Measurements from ENCODE around the gene GTF3C5. TPM values are rescaled to one million over a fixed set of nuclear protein-coding genes. Genes with fewer than 3 reads are reported as not detected.
A peak's percentile ranks its signal among the peaks of the same experiment; 100 is the strongest.
"Not testable (repeated sequence)": the region's sequence is repeated elsewhere in the genome, so short reads cannot be mapped to it uniquely, and the experiment has no call there.

The GTF3C5 gene
- total and polyA plus RNA-seq, 2 donors from 2014 or later = 38.0 to 47.7 TPM

- H3K4me1 ChIP-seq (ENCODE audit: control insufficient read depth in 2 of 3, insufficient read depth in 2 of 3, low read depth in 1 of 3, low read length in 3 of 3) = no peaks in the 10 kb centered on the region
- FAIRE-seq = no peak
- intact Hi-C loops (cut with DNase I) = no loop called here
Observed at GRCh38 chr9:132989014-132989310, 41.8 kb upstream of the GTF3C5 start.

GRCh38 chr9:132989414-132989996 is 41.3 kb upstream of the GTF3C5 start:
- Histone ChIP-seq H3K9me3 (ENCODE audit: control insufficient read depth in 2 of 3, insufficient read depth in 1 of 3, low read length in 3 of 3) (no peaks in the 10 kb centered on the region), H3K36me3 (ENCODE audit: control insufficient read depth in 2 of 3, insufficient read depth in 3 of 3, low read length in 3 of 3) (no peaks in the 10 kb centered on the region), H3K27ac (ENCODE audit: low read depth in 2 of 2, low read length in 2 of 2) (no peak overlapping the region), H3K4me1 (ENCODE audit: control insufficient read depth in 2 of 3, insufficient read depth in 2 of 3, low read depth in 1 of 3, low read length in 3 of 3) (no peaks in the 10 kb centered on the region), H3K27me3 (ENCODE audit: control insufficient read depth, insufficient read depth, low read length) (no peaks in the 10 kb centered on the region), H3K9ac (ENCODE audit: low read length in 3 of 3) (no peak overlapping the region), H3K4me3 (ENCODE audit: low read length in 3 of 3) (no peak overlapping the region)
- FAIRE-seq (no peak), DNase-seq (peak in 1 of 5 donors; percentile 76)
- TF ChIP-seq CTCF (IDR thresholded peaks at IDR 0.05; ENCODE audit: borderline replicate concordance, extremely low read depth, insufficient read depth) = no peak
- intact Hi-C loops (cut with DNase I) = no loop called here

More at GRCh38 chr9:132989014-132989310, 41.8 kb upstream of the GTF3C5 start:
- H3K9me3 ChIP-seq (ENCODE audit: control insufficient read depth in 2 of 3, insufficient read depth in 1 of 3, low read length in 3 of 3) = no peaks in the 10 kb centered on the region
- peak in 1 of 5 donors; percentile 51 for DNase-seq
- no peak for TF ChIP-seq CTCF (IDR thresholded peaks at IDR 0.05; ENCODE audit: borderline replicate concordance, extremely low read depth, insufficient read depth)
- H3K36me3 ChIP-seq (ENCODE audit: control insufficient read depth in 2 of 3, insufficient read depth in 3 of 3, low read length in 3 of 3) = no peaks in the 10 kb centered on the region
- H3K9ac ChIP-seq (ENCODE audit: low read length in 3 of 3) = no peak overlapping the region
- no peak overlapping the region for H3K4me3 ChIP-seq (ENCODE audit: low read length in 3 of 3)
- no peaks in the 10 kb centered on the region for H3K27me3 ChIP-seq (ENCODE audit: control insufficient read depth, insufficient read depth, low read length)
- no peak overlapping the region for H3K27ac ChIP-seq (ENCODE audit: low read depth in 2 of 2, low read length in 2 of 2)

- intact Hi-C loops (cut with DNase I); H3K27ac ChIP-seq (ENCODE audit: low read depth in 2 of 2, low read length in 2 of 2); H3K27me3 ChIP-seq (ENCODE audit: control insufficient read depth, insufficient read depth, low read length); H3K36me3 ChIP-seq (ENCODE audit: control insufficient read depth in 2 of 3, insufficient read depth in 3 of 3, low read length in 3 of 3); H3K4me1 ChIP-seq (ENCODE audit: control insufficient read depth in 2 of 3, insufficient read depth in 2 of 3, low read depth in 1 of 3, low read length in 3 of 3); FAIRE-seq; H3K9me3 ChIP-seq (ENCODE audit: control insufficient read depth in 2 of 3, insufficient read depth in 1 of 3, low read length in 3 of 3); H3K9ac ChIP-seq (ENCODE audit: low read length in 3 of 3); H3K4me3 ChIP-seq (ENCODE audit: low read length in 3 of 3): not testable (repeated sequence)
- DNase-seq = peak in 1 of 5 donors; percentile 29
Observed at GRCh38 chr9:132989998-132990557, 40.7 kb upstream of the GTF3C5 start.

GRCh38 chr9:132990781-132991180 is 40.0 kb upstream of the GTF3C5 start:
- TF ChIP-seq CTCF (IDR thresholded peaks at IDR 0.05; ENCODE audit: borderline replicate concordance, extremely low read depth, insufficient read depth) = no peak
- Histone ChIP-seq H3K4me1 (ENCODE audit: control insufficient read depth in 2 of 3, insufficient read depth in 2 of 3, low read depth in 1 of 3, low read length in 3 of 3) (no peaks in the 10 kb centered on the region), H3K27me3 (ENCODE audit: control insufficient read depth, insufficient read depth, low read length) (no peaks in the 10 kb centered on the region), H3K4me3 (ENCODE audit: low read length in 3 of 3) (no peak overlapping the region), H3K36me3 (ENCODE audit: control insufficient read depth in 2 of 3, insufficient read depth in 3 of 3, low read length in 3 of 3) (no peaks in the 10 kb centered on the region), H3K27ac (ENCODE audit: low read depth in 2 of 2, low read length in 2 of 2) (no peak overlapping the region), H3K9ac (ENCODE audit: low read length in 3 of 3) (no peak overlapping the region), H3K9me3 (ENCODE audit: control insufficient read depth in 2 of 3, insufficient read depth in 1 of 3, low read length in 3 of 3) (no peaks in the 10 kb centered on the region)
- intact Hi-C loops (cut with DNase I) = no loop called here
- DNase-seq = peak in 1 of 5 donors; percentile 33
- FAIRE-seq = no peak
